K562 (cell line): Measurements from ENCODE around the gene RETREG1. TPM values are rescaled to one million over a fixed set of nuclear protein-coding genes. Genes with fewer than 3 reads are reported as not detected.

ENCODE experiments used
- ATAC-seq: fragments of 200-7000 bp; cut with Tn5 transposase; 3 replicates; pipeline ENCODE4 v1.9.1; 2020; ENCODE audit warnings: moderate library complexity
- BruUV-seq: library from RNA; stranded (reverse); fragments of 400-500 nt; replicated peaks from 2 replicates; lab custom pipeline; 2021; lab: Mats Ljungman, UMichigan
- CTCF ChIA-PET: fragments of 300-600 bp; formaldehyde crosslinking; extraction: SDS; loops from one replicate; lab custom pipeline; 2021; ENCODE audit warnings: low intra/inter-chr PET ratio; lab: Yijun Ruan, JAX
- POLR2A ChIA-PET: fragments of 300-600, 350-650 bp; sonication (Branson Sonifier 250); formaldehyde crosslinking; extraction: SDS; loops from one replicate; lab custom pipeline; 2021; ENCODE audit warnings: antibody characterized with exemption, inconsistent platforms; lab: Yijun Ruan, JAX
- DNase-seq, 4 experiments: peaks; one replicate each; pipeline versions ENCODE4 v3.0.0 to v3.0.0-alpha.2; 2011 to 2018; ENCODE audit warnings: low spot score in 3 of 4, mixed read lengths in 3 of 4; ENCODE audit errors: extremely low read depth in 1 of 4
- FAIRE-seq: peaks from 2 replicates; lab custom pipeline; 2011; peaks lifted over from hg19 to GRCh38; lab: Jason Lieb, UNC
- H2AFZ ChIP-seq: 2 replicates; pipeline ENCODE4 v1.6.0; 2011; ENCODE audit warnings: low read depth, low read length, control low read depth, inconsistent platforms
- H3K27ac ChIP-seq: fragments of 200-600 bp; 3 replicates; pipeline ENCODE4 v1.8.0; 2011; ENCODE audit warnings: low read depth, mild to moderate bottlenecking, control low read depth, inconsistent platforms, low read length, moderate library complexity, mixed read lengths; ENCODE audit errors: extremely low read depth
- H3K27me3 ChIP-seq, 2 experiments: fragments of 300-600 bp in 1 of 2; 2 replicates in 1 of 2; 3 replicates in 1 of 2; pipeline versions ENCODE4 v1.6.0 to v1.8.0; 2011; ENCODE audit warnings: inconsistent platforms in 2 of 2, low read length in 2 of 2, mild to moderate bottlenecking in 1 of 2, mixed read lengths in 1 of 2, moderate library complexity in 1 of 2; ENCODE audit not compliant: control insufficient read depth in 2 of 2, insufficient read depth in 2 of 2
- H3K36me3 ChIP-seq: fragments of 300-600 bp; 3 replicates; pipeline ENCODE4 v1.8.0; 2011; ENCODE audit warnings: mild to moderate bottlenecking, low read length, inconsistent platforms; ENCODE audit not compliant: control insufficient read depth, insufficient read depth
- H3K4me1 ChIP-seq, 2 experiments: fragments of 200-600 bp in 1 of 2; replicated peaks in 1 of 2; 2 replicates in 1 of 2; 3 replicates in 1 of 2; pipeline versions ENCODE4 v1.5.1 to v1.8.0; 2011; ENCODE audit warnings: inconsistent platforms in 2 of 2, low read length in 2 of 2, mild to moderate bottlenecking in 1 of 2, mixed read lengths in 1 of 2, moderate library complexity in 1 of 2; ENCODE audit not compliant: control insufficient read depth in 2 of 2, insufficient read depth in 2 of 2
- H3K4me2 ChIP-seq: 2 replicates; pipeline ENCODE4 v1.6.1; 2011; ENCODE audit warnings: low read length, control low read depth, inconsistent platforms, mixed read lengths; ENCODE audit not compliant: insufficient read depth
- H3K4me3 ChIP-seq: fragments of 200-600 bp; sonication (generic), shearing (Covaris generic); 2 replicates; pipeline ENCODE4 v1.5.1; 2016; ENCODE audit warnings: control low read depth, inconsistent platforms
- H3K79me2 ChIP-seq: fragments of 200-600 bp; 3 replicates; pipeline ENCODE4 v1.8.0; 2011; ENCODE audit warnings: low read length, inconsistent platforms; ENCODE audit not compliant: control insufficient read depth, insufficient read depth
- H3K9ac ChIP-seq, 2 experiments: 2 replicates each; pipeline versions ENCODE4 v1.6.0 to v1.6.1; 2011; ENCODE audit warnings: low read depth in 2 of 2, low read length in 2 of 2, control low read depth in 1 of 2, inconsistent platforms in 1 of 2, mild to moderate bottlenecking in 1 of 2, mixed read lengths in 1 of 2; ENCODE audit not compliant: insufficient read depth in 1 of 2
- H3K9me1 ChIP-seq: one replicate; pipeline ENCODE4 v1.6.0; 2011; ENCODE audit warnings: inconsistent platforms, mild to moderate bottlenecking, low read length, moderate library complexity; ENCODE audit not compliant: control insufficient read depth, insufficient read depth
- H3K9me3 ChIP-seq: replicated peaks from 2 replicates; pipeline ENCODE4 v1.5.1; 2011; ENCODE audit warnings: low read depth, low read length, inconsistent platforms; ENCODE audit not compliant: control insufficient read depth, insufficient read depth
- H4K20me1 ChIP-seq: replicated peaks from 2 replicates; pipeline ENCODE4 v1.6.1; 2011; ENCODE audit warnings: low read length, inconsistent platforms, mixed read lengths; ENCODE audit not compliant: control insufficient read depth, insufficient read depth
- ARID4B ChIP-seq: sonication (generic); formaldehyde crosslinking; IDR thresholded peaks from 2 replicates; pipeline ENCODE4 v1.8.0; 2022; ENCODE audit warnings: mild to moderate bottlenecking, missing genetic modification reagents
- ATF1 ChIP-seq, 2 experiments: fragments of 450-650 bp in 1 of 2; IDR thresholded peaks; 2 replicates each; pipeline ENCODE4 v1.6.1; 2016; ENCODE audit warnings: missing compliant biosample characterization in 1 of 2, missing genetic modification characterization in 1 of 2
- BCL6 ChIP-seq: fragments of 250-450 bp; sonication (Bioruptor Pico); IDR thresholded peaks from 2 replicates; pipeline ENCODE4 v1.4.0; 2020
- BDP1 ChIP-seq: IDR thresholded peaks from 3 replicates; pipeline ENCODE4 v1.6.1; 2011; ENCODE audit not compliant: insufficient read length, insufficient read depth
- EP300 ChIP-seq: IDR thresholded peaks from 2 replicates; pipeline ENCODE4 v1.6.1; 2012; ENCODE audit warnings: low read length, improper control_type of control experiment
- FOXA3 ChIP-seq, 2 experiments: fragments of 450-650 bp in 1 of 2; sonication (generic) in 1 of 2; formaldehyde crosslinking; IDR thresholded peaks in 1 of 2; conservative IDR thresholded peaks in 1 of 2; 2 replicates each; pipeline versions ENCODE4 v1.4.0 to v1.8.0; 2020 to 2022; ENCODE audit warnings: mild to moderate bottlenecking in 2 of 2, missing genetic modification reagents in 1 of 2
- HES1 ChIP-seq: fragments of 450-650 bp; IDR thresholded peaks from 2 replicates; pipeline ENCODE4 v1.6.1; 2016; ENCODE audit warnings: low read depth, mild to moderate bottlenecking, moderate library complexity
- ILF3 ChIP-seq: fragments of 450-650 bp; IDR thresholded peaks from 2 replicates; pipeline ENCODE4 v1.6.1; 2018; ENCODE audit warnings: antibody characterized with exemption, mild to moderate bottlenecking, moderate library complexity, borderline replicate concordance
- MED1 ChIP-seq: sonication (generic); formaldehyde crosslinking; IDR thresholded peaks from 2 replicates; pipeline ENCODE4 v1.8.1; 2023; ENCODE audit warnings: missing genetic modification reagents, borderline replicate concordance
- MNT ChIP-seq, 2 experiments: fragments of 450-650 bp; conservative IDR thresholded peaks; 2 replicates each; pipeline ENCODE4 v1.6.1; 2017; ENCODE audit warnings: mild to moderate bottlenecking in 2 of 2, moderate library complexity in 2 of 2
- RBFOX2 ChIP-seq: fragments of 200-400 bp; formaldehyde crosslinking; IDR thresholded peaks from 2 replicates; pipeline ENCODE4 v1.6.1; 2017; ENCODE audit warnings: low read depth, mild to moderate bottlenecking, low read length, moderate library complexity
- SMARCA5 ChIP-seq: fragments of 450-650 bp; IDR thresholded peaks from 2 replicates; pipeline ENCODE4 v1.6.1; 2016
- TAF7 ChIP-seq: fragments of 450-650 bp; IDR thresholded peaks from 2 replicates; pipeline ENCODE4 v1.6.1; 2016; ENCODE audit warnings: missing genetic modification characterization, missing compliant biosample characterization
- ZC3H4 ChIP-seq: sonication (generic); formaldehyde crosslinking; IDR thresholded peaks from 2 replicates; pipeline ENCODE4 v1.9.0; 2021; ENCODE audit warnings: missing genetic modification reagents, borderline replicate concordance
- ZNF395 ChIP-seq: fragments of 200-800 bp; sonication (Bioruptor generic); IDR thresholded peaks from 2 replicates; pipeline ENCODE4 v1.6.1; 2017; ENCODE audit warnings: missing genetic modification characterization, missing compliant biosample characterization
- WGBS: fragments of 100-300 bp; shearing (Covaris generic); methylation state at CpG from one replicate; pipeline ENCODE4 v1.1.6; 2016; ENCODE audit warnings: low coverage, mixed read lengths; ENCODE audit not compliant: insufficient coverage; ENCODE audit errors: missing lambda C conversion rate; 5-methylcytosine and 5-hydroxymethylcytosine counted together
- in situ Hi-C: fragments of 300-500 bp; cut with MboI; formaldehyde crosslinking; loops from 4 replicates; pipeline ENCODE4 v1.15.0; 2018; ENCODE audit warnings: inconsistent platforms, mixed read lengths
- intact Hi-C: fragments of 100-400 bp; cut with micrococcal nuclease; formaldehyde crosslinking; loops from 2 replicates; pipeline ENCODE4 v1.14.2; 2022
- polyA plus RNA-seq, 8 experiments: library from polyadenylated mRNA; depleted of rRNA in 4 of 8; stranded (reverse) in 5 of 8; unstranded in 3 of 8; fragments of >200 nt; fragmentation: Nextera tagmentation in 2 of 8; fragmentation: Illumina TruSeq in 1 of 8; extraction: Ambion mirVana in 2 of 8; extraction: Trizol in 1 of 8; gene quantifications; 2 replicates each; pipeline versions ENCODE4 v1.2.1 to v1.2.3, GENCODE V29; 2011 to 2014; ENCODE audit warnings: inconsistent platforms in 1 of 8, missing spikeins in 1 of 8
- total RNA-seq, 7 experiments: library from RNA; depleted of rRNA in 6 of 7; stranded (reverse); fragments of >200 nt in 6 of 7; fragmentation: Illumina TruSeq in 2 of 7; extraction: Trizol in 2 of 7; gene quantifications; 2 replicates each; pipeline versions ENCODE4 v1.2.1 to v1.2.3, GENCODE V29; 2011 to 2021; ENCODE audit warnings: low replicate concordance in 1 of 7

Gene RETREG1
- total and polyA plus RNA-seq, 9 of the 15 experiments (the other 6 are each of a cell fraction or from before 2014, with no cell fraction given), result 0.01 to 0.20 (median 0.08) TPM; not detected in 5

- Histone ChIP-seq H3K27ac (peak overlapping the region; percentile 13; the same call in 1 of the 3 replicates), H3K9ac (no peak overlapping the region), H3K36me3 (no peaks in the 10 kb centered on the region), H3K4me3 (no peak overlapping the region), H2AFZ (peak overlapping the region; percentile 83), H3K4me2 (peak overlapping the region; percentile 57), H3K79me2 (no peaks in the 10 kb centered on the region), H4K20me1 (no peaks in the 10 kb centered on the region), H3K9me1 (no peaks in the 10 kb centered on the region), H3K27me3 (peaks cover 0 to 9% of the 10 kb centered on the region in 2 experiments; a peak in 1 of 5 replicates), H3K4me1 (peaks cover 0 to 2% of the 10 kb centered on the region in 2 experiments; a peak in 2 of 5 replicates), H3K9me3 (no peaks in the 10 kb centered on the region)
- DNase-seq (peak in 1 of 4 experiments; percentile 68), FAIRE-seq (peak; percentile 86), ATAC-seq (peak; percentile 88)
- CTCF ChIA-PET, result no interaction called here
- POLR2A ChIA-PET, result interaction anchor here (0.6 to 1.6 kb wide), 5 partner anchors 8 to 217 kb away, joined by 3 to 6 read pairs (median 3); no protein-coding TSS in a partner anchor
- in situ Hi-C loops (no loop called here), intact Hi-C loops (no loop called here)
- WGBS, result 1% methylated on average over 11 of the region's 11 CpGs
- no TSS peak for BruUV-seq
- TF ChIP-seq FOXA3 (CRISPR knock-in tag; conservative IDR thresholded peaks at IDR 0.05 in 1 of 2, IDR thresholded peaks at IDR 0.05 in 1 of 2) (no peak), SMARCA5 (no peak), MNT (conservative IDR thresholded peaks at IDR 0.05) (no peak; a peak in 1 of 4 replicates), EP300 (no peak), ZNF395 (peak; percentile 40; the same call in 1 of the 2 replicates), RBFOX2 (peak; percentile 38), HES1 (no peak), ZC3H4 (CRISPR knock-in tag) (no peak), ATF1 (CRISPR knock-in tag; IDR thresholded peaks at IDR 0.05) (no peak), ATF1 (tag; IDR thresholded peaks at IDR 0.05) (peak; percentile 59), BDP1 (no peak), ARID4B (CRISPR knock-in tag) (no peak), ILF3 (no peak), MED1 (CRISPR knock-in tag) (no peak), BCL6 (no peak), TAF7 (no peak)
These were observed 39.1 kb downstream of the RETREG1 start for GRCh38 chr5:16577677-16578076.
